ENCODE data around the gene CYP19A1. TPM values are rescaled to one million over a fixed set of nuclear protein-coding genes. Genes with fewer than 3 reads are reported as not detected.
"Not testable (repeated sequence)": the region's sequence is repeated elsewhere in the genome, so short reads cannot be mapped to it uniquely, and the experiment has no call there.

The CYP19A1 gene
- total RNA-seq, 1 donor from 2014 or later = 0.95 TPM

- no peak for ATAC-seq
- peaks cover 10% of the 10 kb centered on the region for H3K27me3 ChIP-seq (ENCODE audit: low read depth)
- H3K4me1 ChIP-seq = peaks cover 12% of the 10 kb centered on the region
- H3K36me3 ChIP-seq = no peaks in the 10 kb centered on the region
- H3K9me3 ChIP-seq = no peaks in the 10 kb centered on the region
- no peak for TF ChIP-seq CTCF (IDR thresholded peaks at IDR 0.05)
- no peak for DNase-seq
- H3K4me3 ChIP-seq = no peak overlapping the region
- H3K27ac ChIP-seq = no peak overlapping the region
- intact Hi-C loops (cut with DNase I) = no loop called here
Observed at GRCh38 chr15:51263726-51264125, 74.7 kb downstream of the CYP19A1 start.

DNA sequence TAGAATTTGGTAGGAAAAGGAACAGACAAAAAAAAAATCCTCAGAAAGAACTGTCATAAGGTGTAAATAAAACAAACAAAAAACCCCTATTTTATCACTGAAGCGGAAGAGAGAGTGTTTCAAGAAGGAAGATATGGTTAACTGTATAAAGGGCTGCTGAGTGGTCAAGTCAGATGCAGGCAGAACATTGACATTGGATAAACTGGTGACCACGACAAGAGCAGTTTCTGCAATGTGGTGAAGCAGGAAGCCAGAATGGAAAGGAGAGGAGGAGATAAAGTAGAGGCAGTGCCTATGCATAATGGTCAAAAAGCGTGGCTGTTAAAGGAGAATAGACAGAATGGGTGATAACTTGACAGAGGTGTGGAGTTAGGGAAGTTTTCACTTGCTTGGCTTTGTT, 75.3 kb downstream of the CYP19A1 start:
- ATAC-seq = no peak
- intact Hi-C loops (cut with DNase I) = no loop called here
- H3K4me1 ChIP-seq = peaks cover 12% of the 10 kb centered on the region
- H3K27ac ChIP-seq = no peak overlapping the region
- H3K4me3 ChIP-seq = no peak overlapping the region
- no peak for DNase-seq
- TF ChIP-seq CTCF (IDR thresholded peaks at IDR 0.05) = no peak
- no peaks in the 10 kb centered on the region for H3K36me3 ChIP-seq
- no peaks in the 10 kb centered on the region for H3K9me3 ChIP-seq
- peaks cover 10% of the 10 kb centered on the region for H3K27me3 ChIP-seq (ENCODE audit: low read depth)

DNA sequence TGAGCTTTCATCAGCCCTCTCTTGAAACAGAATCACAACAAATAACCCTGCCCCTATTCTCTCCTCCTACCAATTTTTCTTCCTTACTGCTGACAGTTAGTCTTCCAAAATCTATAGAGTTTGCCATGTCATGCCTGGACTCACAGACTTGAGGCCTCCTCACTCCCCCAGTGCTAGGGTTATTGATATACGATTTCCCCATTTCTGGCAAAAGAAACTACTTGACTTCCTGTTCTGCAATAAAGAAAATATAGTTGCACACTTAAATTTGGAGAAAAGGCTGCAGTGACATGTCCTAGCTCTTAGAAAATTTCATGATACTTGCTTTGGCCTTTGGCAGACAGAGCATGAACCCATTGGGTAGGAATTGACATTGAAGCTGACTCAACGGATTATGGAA, 75.9 kb downstream of the CYP19A1 start:
- intact Hi-C loops (cut with DNase I) = no loop called here
- H3K27me3 ChIP-seq (ENCODE audit: low read depth) = peaks cover 5% of the 10 kb centered on the region

GRCh38 chr15:51261113-51261512, 77.3 kb downstream of the CYP19A1 start:
- intact Hi-C loops (cut with DNase I); H3K27ac ChIP-seq; DNase-seq: not testable (repeated sequence)

More for the DNA sequence above, 75.9 kb downstream of the CYP19A1 start:
- peaks cover 7% of the 10 kb centered on the region for H3K4me1 ChIP-seq
- ATAC-seq = peak in 1 of 2 donors; percentile 37
- no peaks in the 10 kb centered on the region for H3K36me3 ChIP-seq
- no peak for DNase-seq
- H3K27ac ChIP-seq = no peak overlapping the region
- H3K9me3 ChIP-seq = no peaks in the 10 kb centered on the region
- H3K4me3 ChIP-seq = no peak overlapping the region
- no peak for TF ChIP-seq CTCF (IDR thresholded peaks at IDR 0.05)

GRCh38 chr15:51260202-51260601, 78.2 kb downstream of the CYP19A1 start:
- no peaks in the 10 kb centered on the region for H3K27me3 ChIP-seq (ENCODE audit: low read depth)
- no peaks in the 10 kb centered on the region for H3K36me3 ChIP-seq
- no peak overlapping the region for H3K4me3 ChIP-seq
- ATAC-seq (no peak), DNase-seq (no peak)
- H3K27ac ChIP-seq = no peak overlapping the region
- H3K4me1 ChIP-seq = no peaks in the 10 kb centered on the region
- no peak for TF ChIP-seq CTCF (IDR thresholded peaks at IDR 0.05)
- H3K9me3 ChIP-seq = no peaks in the 10 kb centered on the region
- intact Hi-C loops (cut with DNase I) = no loop called here

More at GRCh38 chr15:51261113-51261512, 77.3 kb downstream of the CYP19A1 start:
- not testable (repeated sequence) for H3K9me3 ChIP-seq; ATAC-seq; H3K27me3 ChIP-seq (ENCODE audit: low read depth); H3K4me1 ChIP-seq; H3K4me3 ChIP-seq; H3K36me3 ChIP-seq

- ATAC-seq (no peak), DNase-seq (no peak)
- no peaks in the 10 kb centered on the region for H3K27me3 ChIP-seq (ENCODE audit: low read depth)
- no peaks in the 10 kb centered on the region for H3K36me3 ChIP-seq
- no peaks in the 10 kb centered on the region for H3K9me3 ChIP-seq
- TF ChIP-seq CTCF (IDR thresholded peaks at IDR 0.05) = no peak
- H3K27ac ChIP-seq = no peak overlapping the region
- intact Hi-C loops (cut with DNase I) = no loop called here
- no peaks in the 10 kb centered on the region for H3K4me1 ChIP-seq
- no peak overlapping the region for H3K4me3 ChIP-seq
Observed at GRCh38 chr15:51255533-51255932, 82.9 kb downstream of the CYP19A1 start.

Data from lower lobe of right lung (tissue), 2 donors.